Fibroblast of villous mesenchyme (primary cell): ENCODE results near the gene SAPCD1. TPM values are rescaled to one million over a fixed set of nuclear protein-coding genes. Genes with fewer than 3 reads are reported as not detected.
A peak's percentile ranks its signal among the peaks of the same experiment; 100 is the strongest.

Experiments used
- DNase-seq: peaks from one replicate; pipeline ENCODE4 v3.0.0-alpha.2; 2010; ENCODE audit warnings: low read depth
- H3K4me3 ChIP-seq: 2 replicates; pipeline ENCODE4 v1.5.1; 2011; ENCODE audit warnings: low read depth, mild to moderate bottlenecking, low read length
- total RNA-seq: library from RNA; depleted of rRNA; stranded (reverse); fragments of >200 nt; gene quantifications from 2 replicates; pipeline ENCODE4 v1.2.3, GENCODE V29; 2012
- TF ChIP-seq, protein P1 (sequence below): IDR thresholded peaks from 2 replicates; pipeline ENCODE4 v1.5.1; 2012; ENCODE audit warnings: low read depth, mild to moderate bottlenecking, low read length; ENCODE audit not compliant: insufficient read depth

The SAPCD1 gene
- total RNA-seq, 1 donor = 0.43 TPM

DNA sequence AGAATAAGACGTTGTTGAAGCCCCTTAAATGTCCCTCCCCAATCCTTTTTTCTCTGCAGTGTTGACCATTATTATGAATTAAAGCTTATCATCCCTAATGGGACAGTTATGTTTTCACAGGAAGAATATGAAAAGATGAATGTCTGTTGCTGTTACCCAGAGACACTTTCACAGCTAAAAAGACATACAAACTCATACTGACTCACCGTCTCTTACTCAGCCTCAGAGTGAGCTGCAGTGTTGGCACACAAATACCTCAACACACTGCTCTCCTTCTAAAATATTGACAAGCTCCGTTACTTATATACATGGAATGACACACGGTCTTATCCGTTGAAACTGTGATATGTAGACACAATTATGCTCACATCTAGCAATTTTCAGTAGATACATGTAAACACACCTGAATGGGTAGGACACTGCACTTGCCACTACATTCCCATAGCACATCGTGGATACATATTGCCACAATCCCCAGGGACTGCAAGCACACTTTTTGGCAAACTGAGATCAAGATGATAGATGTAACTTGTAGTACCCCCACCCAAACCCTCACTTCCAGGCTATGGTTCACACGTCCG lies 9.6 kb upstream of the SAPCD1 start:
- peak; percentile 45 for DNase-seq
- H3K4me3 ChIP-seq = no peak overlapping the region
- TF ChIP-seq, protein P1, sequence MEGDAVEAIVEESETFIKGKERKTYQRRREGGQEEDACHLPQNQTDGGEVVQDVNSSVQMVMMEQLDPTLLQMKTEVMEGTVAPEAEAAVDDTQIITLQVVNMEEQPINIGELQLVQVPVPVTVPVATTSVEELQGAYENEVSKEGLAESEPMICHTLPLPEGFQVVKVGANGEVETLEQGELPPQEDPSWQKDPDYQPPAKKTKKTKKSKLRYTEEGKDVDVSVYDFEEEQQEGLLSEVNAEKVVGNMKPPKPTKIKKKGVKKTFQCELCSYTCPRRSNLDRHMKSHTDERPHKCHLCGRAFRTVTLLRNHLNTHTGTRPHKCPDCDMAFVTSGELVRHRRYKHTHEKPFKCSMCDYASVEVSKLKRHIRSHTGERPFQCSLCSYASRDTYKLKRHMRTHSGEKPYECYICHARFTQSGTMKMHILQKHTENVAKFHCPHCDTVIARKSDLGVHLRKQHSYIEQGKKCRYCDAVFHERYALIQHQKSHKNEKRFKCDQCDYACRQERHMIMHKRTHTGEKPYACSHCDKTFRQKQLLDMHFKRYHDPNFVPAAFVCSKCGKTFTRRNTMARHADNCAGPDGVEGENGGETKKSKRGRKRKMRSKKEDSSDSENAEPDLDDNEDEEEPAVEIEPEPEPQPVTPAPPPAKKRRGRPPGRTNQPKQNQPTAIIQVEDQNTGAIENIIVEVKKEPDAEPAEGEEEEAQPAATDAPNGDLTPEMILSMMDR = no peak

DNA sequence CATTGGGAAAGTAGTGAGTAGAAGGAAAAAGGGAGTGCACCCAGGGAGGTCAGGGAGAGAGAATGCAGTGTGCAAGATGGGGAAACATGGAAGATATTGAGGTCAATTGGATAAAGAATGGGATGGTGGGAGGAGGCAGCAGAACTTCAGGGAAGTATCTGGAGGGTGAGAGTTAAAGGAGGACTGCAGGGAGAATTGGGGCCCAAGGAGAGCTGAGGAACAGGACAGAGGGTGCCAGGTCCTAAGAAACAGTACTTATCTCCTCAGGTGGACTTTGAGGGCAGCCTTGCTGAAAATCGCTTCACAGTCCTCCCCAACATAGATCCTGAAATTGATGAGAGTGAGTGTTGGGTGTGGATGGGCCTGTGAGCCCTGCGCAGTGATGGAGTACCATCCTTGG lies 4.2 kb upstream of the SAPCD1 start:
- DNase-seq = no peak
- no peak overlapping the region for H3K4me3 ChIP-seq
- TF ChIP-seq, protein P1 = no peak

DNA sequence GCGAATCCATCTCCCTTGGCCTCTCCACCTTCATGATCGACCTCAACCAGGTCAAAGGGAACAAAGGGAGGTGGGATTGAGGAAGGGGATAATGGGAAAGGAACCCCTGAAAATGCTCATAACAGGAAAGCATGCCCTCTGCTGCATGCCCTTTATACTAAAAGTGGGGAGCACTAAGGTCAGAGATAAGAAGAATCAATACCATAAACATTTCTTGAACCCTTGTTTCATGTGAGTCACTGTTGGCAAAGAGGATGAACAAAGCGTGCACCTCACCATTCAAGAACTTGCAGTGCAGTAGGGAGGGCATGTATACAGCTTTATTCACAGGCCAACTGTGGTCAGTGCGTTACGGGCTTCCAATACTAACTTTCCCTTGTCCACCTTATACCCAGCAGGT lies 1.7 kb upstream of the SAPCD1 start:
- DNase-seq = no peak
- TF ChIP-seq, protein P1 = no peak
- H3K4me3 ChIP-seq = no peak overlapping the region

DNA sequence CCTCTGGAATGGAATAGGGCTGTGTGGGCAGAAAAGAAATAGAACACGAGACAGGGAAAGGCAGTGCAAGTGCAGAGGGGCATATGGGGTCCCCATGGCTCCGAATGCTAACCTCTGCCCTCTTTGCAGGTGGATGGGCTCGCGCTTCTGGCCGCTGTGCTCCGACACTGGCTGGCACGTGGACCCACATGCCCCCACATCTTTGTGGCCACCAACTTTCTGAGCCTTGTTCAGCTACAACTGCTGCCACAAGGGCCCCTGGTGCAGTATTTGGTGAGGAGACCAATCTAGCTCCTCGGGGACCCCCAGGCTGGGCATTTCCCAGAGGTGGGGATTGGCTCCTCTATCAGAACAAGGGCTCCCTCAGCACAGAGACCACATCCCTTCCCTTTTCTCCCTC lies 1.1 kb upstream of the SAPCD1 start:
- no peak for DNase-seq
- TF ChIP-seq, protein P1 = no peak
- H3K4me3 ChIP-seq = no peak overlapping the region

DNA sequence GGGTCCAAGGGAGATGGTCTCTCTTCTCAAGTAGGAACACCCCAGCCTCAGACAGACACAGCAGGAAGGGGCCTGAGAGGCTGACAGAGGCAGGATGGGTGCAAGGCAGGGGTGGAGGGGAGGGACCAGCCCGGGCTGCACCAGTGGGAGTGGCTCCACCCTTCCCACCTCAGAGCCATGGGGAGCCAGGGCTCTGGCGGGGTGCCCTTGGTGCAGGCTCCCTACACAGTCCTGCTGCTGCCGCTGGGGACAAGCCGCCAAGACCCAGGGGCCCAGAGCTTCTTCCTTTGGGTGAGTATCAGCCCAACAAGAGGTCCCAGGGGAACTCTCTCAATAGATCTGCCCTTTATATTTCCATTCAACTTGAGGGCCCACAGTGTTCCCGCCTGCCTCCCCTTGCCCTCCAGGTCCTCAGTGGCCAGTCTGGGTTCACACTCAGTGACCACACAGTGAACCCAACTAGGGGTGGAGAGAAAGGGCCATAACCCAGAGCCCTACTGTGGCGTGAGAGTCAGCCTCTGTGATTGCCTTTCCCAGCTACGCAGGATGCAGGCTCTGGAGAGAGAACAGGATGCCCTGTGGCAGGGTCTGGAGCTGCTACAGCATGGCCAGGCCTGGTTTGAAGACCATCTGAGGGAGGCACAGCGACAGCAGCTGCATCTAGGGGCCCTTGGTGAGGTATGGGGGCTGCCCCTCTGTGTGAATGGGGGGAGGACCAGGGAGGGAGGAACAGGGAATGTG lies 592 bp downstream of the SAPCD1 start:
- H3K4me3 ChIP-seq = no peak overlapping the region
- no peak for DNase-seq
- TF ChIP-seq, protein P1 = no peak

DNA sequence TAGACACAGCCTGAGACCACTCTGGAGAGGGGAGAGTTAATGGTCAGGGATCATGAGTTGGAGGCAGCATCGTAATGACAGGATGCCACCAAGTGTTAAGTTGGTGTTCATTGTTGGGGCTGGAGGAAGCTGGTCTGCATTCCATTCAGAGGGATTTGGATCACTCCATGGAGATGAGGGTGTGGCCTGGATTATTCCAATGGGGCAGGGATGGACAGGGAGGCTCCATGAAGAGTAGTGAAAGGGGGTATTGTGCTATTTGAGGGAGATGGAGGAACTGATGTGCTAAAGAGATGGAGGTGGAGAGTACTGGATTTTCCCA lies 1.1 kb downstream of the SAPCD1 start:
- TF ChIP-seq, protein P1 = no peak
- DNase-seq = peak; percentile 46
- no peak overlapping the region for H3K4me3 ChIP-seq

DNA sequence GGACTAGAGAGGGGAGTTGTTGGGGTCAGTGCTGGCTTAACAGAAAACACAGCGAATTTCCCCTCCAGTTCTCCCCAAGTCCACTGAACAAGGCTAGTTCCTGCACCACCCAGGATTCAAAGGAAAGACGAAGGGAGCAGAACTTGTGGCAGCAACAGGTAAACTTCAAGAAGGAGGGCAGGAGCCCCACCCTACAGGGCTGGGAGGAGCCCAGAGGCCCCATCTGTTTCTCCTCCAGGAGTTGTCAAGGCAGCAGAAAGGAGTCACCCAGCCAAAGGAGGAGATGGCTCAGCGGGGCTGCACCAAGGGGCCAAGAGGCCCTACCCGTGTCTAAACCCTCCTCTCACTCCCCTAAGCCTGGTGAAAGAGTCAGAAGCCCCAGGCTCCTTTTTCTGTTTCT lies 1.7 kb downstream of the SAPCD1 start:
- H3K4me3 ChIP-seq = no peak overlapping the region
- no peak for DNase-seq
- TF ChIP-seq, protein P1 = no peak
